LoVo (cell line): ENCODE data around the gene COX4I2.
"Not testable (repeated sequence)": the region's sequence is repeated elsewhere in the genome, so short reads cannot be mapped to it uniquely, and the experiment has no call there.

Experiments used
- DNase-seq: peaks from one replicate; pipeline ENCODE4 v3.0.0-alpha.2; 2016; ENCODE audit warnings: low spot score

COX4I2 gene

DNA sequence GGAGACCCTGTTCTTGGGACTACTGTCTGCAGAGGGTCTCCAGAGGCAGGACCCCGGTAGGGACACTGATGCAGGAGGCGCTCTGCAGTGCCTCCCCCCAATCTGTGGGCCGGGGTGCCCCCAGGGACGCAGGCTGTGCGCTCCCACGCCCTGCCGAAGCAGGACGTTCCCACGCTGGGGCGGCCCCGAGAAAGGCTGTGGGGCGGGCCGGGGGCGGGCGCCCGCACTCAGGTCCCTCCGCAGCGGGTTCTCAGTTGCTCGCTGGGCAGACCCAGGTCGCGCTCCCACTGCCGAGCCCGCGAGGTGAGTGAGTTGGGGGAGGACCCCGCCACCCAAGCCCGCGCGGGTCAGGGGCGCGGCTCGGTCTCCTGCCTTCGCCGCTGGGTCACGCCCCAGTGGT, at the start of gene COX4I2:
TSS of gene COX4I2 (plus strand) at position 253 of the 400 bp plus-strand sequence. CDS start 1,106 bp downstream, outside the sequence.
- no peak for DNase-seq

DNA sequence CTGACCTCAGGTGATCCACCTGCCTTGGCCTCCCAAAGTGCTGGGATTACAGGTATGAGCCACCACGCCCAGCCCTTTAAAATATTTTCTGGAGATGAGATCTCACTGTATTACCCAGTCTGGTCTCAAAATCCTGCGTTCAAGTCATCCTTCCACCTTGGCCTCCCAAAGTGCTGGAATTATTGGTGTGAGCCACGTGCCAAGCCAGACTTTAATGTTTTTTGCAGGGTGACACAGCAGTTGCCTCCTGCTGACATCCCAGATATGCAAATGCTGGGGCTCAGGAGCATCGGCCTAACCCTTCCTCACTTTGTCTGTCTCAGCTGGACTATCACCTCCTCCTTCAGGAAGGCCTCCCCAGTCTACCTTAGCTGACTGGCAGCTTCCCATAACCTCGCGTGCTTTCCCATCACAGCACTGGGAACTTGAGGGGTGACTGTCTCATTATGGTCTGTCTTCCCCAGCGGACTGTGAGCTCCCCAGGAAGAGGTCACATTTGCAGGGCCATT, 46.9 kb upstream of the COX4I2 start:
- no peak for DNase-seq

DNA sequence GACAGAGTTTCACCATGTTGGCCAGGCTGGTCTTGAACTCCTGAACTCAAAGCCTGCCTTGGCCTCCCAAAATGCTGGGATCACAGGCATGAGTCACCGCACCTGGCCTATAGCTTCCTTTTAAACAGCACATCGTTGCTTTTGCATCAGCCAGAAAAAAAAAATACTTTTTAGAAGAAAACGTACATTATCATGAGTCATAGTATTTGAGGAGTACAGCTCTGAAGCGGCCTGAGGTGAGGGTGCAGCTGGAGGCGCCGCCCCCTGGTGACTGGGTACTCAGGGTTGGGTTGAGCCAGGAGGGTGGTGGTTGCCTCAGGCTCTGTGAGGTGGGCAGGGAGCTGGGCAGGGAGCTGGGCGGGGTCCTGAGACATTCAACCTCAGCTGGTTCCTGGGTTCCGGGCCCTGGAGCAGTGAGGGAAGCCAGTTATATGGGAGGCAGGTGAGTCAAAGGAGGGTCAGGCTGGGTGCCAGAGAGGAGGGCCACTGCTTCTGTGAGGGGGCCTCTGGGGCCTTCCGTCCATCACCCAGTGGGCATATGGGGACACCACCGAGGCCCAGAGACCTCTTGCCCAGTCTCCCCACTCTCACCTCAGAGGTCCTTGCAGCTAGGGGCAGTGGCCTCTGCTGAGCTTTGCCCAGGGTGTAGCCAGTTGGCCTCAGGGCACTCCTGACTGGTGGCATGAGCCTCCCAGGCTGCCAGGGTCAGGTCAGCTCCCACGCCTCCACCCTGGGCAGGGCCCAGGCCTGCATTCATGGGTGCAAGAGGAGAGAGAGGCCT, 44.3 kb upstream of the COX4I2 start:
- peak; percentile 98 for DNase-seq

DNA sequence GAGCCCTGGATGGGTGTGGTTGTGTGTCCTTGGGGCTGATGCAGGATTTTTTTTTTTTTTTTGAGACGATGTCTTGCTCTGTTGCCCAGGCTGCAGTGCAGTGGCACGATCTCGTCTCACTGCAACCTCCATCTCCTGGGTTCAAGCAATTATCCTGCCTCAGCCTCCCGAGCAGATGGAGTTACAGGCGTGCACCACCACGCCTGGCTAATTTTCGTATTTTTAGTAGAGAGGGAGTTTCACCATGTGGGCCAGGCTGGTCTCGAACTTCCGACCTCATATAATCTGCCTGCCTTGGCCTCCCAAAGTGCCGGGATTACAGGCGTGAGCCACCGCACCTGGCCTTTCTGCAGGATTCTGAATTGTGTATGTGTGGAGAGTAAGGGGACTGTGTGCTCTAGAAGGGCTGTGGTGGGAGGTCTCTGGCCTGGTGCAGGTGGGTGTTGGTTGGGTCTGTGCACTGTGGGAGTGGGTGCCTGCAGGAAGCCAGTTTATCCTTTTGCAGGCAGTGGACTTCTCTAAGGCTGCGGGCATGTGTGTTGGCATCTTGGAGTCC, 43.6 kb upstream of the COX4I2 start:
- DNase-seq, result no peak

DNA sequence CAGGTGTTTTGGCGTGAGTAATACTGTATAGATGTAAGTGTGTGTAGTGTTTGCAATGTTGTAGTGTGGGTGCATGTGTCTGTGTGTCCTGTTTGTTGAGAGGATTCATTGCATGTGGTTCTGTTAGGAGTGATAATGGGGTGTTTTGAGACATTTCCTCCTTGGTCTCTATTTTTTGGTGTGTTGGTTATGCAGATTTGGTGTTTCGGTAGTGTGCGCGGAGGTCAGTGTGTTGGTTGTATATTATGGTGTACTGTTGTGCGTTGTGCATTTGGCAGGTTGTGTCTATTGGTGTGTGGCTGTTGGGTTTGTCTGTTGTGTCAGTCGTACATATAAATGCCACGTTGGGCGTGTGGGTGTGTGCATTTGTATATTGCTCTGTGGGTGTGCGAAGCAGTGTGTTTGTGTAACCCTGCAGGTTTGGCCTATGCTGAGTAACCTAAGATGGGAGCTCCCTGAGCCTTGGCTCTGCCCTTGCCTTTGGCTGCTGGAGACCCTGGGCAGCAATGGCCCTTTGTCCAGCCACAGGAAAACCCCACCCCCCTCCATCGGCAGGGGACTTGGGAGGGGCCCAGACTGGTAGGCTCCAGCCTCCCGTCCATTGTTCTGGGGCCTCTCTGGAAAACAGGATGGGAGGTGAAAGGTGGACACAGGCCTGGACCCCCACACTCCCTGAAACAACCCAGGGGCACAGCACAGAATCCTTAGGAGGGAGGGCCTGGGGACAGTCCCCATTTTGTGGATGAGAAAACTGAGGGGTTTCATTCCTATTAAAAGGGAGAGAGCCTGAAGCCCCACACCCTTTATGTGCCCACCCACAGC, 42.9 kb upstream of the COX4I2 start:
- DNase-seq, result no peak

DNA sequence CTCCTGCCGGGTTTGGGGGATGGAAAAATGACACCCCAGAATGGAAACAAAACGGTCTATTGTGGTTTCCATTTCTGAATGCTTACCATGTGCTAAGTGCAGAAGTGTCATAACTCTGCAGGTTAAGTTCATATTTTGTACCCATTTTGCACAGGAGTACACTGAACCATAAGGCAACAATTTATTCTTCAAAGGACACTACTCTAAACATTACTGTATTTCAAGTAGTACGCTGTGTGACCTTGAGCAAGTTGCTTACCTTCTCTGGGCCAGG, 42.4 kb upstream of the COX4I2 start:
- no peak for DNase-seq

DNA sequence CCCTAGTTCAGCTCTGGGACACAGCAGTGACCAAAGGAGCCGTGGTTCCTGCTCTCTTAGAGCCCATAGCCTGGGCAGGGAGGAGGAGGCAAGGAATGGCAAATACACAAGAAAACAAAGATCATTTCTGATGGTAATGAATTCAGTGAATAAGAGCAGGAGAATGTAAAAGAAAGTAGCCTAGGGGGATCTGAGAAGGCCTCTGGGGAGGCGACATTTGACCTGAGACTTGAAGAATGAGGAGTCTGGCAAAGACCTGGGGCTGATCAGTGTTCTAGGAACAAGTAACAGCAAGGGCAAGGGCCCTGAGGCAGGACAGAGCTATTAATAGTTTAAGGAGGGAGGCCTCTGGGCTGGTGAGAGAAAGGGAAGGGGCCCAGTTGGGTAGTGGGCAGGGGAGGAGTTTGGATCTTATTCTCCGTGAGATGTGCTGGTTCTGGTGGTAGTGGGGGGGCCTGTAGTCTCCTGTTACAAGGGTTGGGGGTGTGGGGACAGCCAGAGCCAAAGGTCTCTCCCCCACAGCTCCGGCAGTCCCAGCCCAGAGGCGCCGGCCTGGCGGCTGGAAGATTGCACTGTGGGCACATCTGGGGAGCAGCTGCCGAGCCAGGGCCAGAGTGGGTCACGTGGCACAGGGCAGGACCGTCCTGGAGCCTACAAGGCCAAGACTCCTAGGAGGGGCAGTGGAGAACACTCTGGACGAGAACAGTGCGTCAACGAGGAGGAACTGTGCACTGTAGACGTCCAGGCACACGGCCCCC, 41.9 kb upstream of the COX4I2 start:
- DNase-seq, result no peak

DNA sequence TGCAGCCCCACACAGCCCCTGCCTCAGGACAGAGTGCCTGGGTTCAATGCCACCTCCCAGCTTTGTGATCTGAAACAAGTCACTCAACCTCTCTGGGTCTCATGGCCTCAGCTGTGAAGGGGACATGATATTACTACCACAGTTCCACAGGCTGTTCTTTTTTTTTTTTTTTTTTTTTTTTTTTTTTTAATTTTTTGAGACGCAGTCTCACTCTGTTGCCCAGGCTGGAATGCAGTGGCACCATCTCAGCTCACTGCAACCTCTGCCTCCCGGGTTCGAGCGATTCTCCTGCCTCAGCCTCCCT, 41.3 kb upstream of the COX4I2 start:
- DNase-seq, result not testable (repeated sequence)

DNA sequence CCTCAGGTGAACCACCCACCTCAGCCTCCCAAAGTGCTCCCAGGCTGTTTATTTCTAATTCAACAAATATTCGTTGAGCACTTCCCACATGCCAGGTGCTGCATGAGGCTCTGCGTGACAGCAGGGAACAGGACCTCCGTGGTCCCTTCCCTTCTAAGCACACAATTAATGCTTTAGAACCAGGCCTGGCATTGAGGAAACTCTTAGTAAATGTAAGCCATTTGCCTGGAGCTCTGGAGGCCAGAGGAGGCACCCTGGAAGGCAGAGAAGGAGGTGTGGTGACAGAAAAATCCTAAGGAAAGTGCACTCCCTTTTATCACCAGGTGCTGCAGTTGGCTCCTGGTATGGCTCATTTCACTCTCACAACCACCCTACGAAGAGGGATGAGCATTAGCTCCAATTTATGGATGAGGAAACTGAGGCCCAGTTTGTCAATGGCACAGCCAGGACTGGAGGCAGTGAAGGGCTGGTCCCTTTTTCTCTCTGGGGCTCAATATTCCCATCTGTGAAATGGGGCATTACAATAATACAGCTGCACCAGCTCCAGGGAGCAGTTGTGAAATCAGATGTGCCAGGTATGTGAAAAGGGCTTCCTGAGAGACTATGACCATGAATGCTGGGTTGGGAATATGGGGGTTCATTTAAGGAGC, 40.8 kb upstream of the COX4I2 start:
- DNase-seq, result no peak

DNA sequence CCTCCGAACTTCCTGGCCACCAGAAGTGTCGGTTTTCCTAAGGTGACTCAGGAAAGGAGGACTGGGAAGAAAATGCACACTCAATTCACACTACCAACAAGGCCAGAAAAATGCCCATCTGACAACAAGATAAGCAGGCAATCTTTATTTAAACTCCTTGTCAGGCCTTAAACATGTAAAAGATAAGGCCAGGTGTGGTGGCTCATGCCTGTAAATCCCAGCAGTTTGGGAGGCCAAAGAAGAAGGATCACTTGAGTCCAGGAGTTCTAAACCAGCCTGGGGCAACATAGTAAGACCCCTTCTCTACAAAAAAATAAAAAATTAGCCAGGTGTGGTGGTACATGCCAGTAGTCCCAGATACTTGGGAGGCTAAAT, 40.2 kb upstream of the COX4I2 start:
- DNase-seq, result no peak

DNA sequence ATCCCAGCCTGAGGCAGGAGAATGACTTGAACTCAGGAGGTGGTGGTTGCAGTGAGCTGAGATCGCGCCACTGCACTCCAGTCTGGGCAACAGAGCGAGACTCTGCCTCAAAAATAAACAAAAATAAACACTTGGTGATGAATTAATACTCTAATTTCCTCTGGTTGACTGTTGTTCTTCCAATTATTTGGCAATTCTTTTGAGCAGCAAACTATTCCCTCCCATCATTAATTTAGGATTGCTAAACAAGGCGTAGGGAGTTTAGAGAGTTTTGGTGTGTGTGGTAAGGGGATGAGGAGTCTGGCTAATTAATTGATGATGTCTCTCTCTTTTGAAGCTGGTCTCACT, 35.3 kb upstream of the COX4I2 start:
- no peak for DNase-seq

DNA sequence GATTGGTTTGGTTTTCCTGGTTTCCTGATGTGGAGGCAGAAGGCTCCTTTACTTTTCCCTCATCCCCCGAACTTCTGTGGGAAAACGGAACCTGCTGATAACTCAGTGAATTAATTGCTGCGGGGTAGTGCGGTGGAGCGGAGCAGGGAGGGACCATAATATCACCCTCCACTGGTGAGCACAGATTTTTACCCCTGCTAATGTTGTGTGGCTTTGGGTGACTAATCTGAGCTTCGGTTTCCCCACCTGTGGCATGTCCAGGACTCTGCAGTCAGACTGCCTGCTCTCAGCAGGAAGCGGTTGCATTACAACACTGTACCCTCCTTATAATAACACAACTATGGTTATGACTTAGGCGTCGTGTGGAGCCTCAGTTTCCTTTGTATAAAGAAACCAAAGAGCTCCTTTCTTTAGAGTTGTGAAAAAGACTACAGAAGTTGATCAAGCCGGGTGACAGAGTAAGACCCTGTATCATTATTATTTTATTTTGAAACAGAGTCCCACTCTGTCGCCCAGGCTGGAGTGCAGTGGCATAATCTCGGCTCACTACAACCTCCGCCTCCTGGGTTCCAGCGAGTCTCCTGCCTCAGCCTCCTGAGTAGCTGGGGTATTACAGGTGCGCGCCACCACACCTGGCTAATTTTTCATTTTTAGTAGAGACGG, 34.8 kb upstream of the COX4I2 start:
- peak; percentile 55 for DNase-seq

DNA sequence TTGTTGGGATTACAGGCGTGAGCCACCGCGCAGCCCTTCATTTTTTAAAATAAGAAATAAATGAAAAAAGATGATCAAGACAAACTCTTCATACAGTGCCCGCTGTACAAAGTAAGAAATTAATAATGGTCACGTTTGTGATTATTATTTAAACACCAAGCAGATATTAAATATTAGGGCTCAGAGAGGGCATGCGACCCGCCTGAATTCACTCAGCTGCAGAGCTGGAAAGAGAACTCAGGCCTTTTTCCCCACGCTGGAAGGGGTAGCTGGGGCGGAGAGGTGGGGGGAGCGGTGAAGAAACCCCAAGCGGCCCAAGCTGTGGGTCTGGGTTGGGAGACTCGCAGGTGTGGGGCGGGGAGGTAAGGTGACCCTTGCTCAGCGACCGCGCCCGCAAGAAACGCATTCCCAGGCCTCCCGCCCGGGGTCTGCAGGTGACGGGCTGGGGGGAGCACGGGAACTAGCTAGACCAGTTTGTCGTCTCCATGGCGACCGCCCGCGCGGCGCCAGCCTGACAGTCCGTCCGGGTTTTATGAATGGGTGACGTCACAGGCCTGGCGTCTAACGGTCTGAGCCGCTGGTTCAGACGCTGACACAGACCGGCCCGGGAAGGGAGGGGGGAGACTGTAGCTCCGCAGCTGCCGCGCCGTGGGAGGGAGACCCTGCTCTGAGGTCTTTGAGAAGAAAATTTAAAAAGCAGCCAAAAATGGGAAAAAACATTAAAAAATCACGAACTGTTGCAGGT, 33.7 kb upstream of the COX4I2 start:
- peak; percentile 96 for DNase-seq

DNA sequence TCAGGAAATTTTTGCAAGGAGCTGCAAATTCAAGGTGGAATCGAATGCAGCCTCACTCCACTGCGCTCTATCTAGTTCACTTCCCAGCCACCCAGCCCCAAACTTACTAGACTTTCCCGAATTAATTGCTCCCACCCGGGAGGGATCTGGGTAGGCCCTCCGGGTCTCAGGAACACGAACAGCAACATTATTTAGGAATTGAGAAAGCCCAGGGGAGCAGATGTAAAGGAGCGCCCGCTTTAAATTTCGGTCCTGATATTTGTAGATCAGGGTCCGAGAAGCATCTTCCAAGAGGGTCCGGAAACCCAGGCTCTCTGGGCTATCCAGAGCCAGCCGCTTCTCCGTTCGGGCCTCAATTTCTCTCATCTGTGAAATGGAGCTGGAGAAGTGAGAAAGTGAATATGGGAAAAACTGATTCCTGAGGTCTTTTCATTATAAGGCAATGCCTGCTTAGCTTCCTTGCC, 33.1 kb upstream of the COX4I2 start:
- no peak for DNase-seq

DNA sequence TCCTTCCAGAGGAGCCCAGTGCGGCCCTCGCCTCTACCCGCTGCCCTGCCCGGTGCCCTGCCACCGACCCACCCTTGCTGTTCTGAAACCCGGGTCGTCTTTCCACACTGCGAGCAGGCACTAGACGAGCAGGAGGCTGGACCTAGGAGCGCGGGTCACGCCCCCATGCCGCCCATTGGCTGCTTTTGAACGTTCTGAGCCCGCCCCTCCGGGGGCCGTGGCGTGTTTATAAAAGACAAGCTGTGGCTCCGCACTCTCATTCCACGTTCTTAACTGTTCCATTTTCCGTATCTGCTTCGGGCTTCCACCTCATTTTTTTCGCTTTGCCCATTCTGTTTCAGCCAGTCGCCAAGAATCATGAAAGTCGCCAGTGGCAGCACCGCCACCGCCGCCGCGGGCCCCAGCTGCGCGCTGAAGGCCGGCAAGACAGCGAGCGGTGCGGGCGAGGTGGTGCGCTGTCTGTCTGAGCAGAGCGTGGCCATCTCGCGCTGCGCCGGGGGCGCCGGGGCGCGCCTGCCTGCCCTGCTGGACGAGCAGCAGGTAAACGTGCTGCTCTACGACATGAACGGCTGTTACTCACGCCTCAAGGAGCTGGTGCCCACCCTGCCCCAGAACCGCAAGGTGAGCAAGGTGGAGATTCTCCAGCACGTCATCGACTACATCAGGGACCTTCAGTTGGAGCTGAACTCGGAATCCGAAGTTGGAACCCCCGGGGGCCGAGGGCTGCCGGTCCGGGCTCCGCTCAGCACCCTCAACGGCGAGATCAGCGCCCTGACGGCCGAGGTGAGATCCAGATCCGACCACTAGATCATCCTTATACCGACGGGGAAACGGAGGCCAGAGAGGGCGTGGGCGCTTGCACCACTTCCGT, 32.4 kb upstream of the COX4I2 start, which contains the start of gene ID1:
TSS of gene ID1 (plus strand) at position 259 of the 871 bp plus-strand sequence. CDS start at position 358, 99 bp downstream.
- peak; percentile 96 for DNase-seq

DNA sequence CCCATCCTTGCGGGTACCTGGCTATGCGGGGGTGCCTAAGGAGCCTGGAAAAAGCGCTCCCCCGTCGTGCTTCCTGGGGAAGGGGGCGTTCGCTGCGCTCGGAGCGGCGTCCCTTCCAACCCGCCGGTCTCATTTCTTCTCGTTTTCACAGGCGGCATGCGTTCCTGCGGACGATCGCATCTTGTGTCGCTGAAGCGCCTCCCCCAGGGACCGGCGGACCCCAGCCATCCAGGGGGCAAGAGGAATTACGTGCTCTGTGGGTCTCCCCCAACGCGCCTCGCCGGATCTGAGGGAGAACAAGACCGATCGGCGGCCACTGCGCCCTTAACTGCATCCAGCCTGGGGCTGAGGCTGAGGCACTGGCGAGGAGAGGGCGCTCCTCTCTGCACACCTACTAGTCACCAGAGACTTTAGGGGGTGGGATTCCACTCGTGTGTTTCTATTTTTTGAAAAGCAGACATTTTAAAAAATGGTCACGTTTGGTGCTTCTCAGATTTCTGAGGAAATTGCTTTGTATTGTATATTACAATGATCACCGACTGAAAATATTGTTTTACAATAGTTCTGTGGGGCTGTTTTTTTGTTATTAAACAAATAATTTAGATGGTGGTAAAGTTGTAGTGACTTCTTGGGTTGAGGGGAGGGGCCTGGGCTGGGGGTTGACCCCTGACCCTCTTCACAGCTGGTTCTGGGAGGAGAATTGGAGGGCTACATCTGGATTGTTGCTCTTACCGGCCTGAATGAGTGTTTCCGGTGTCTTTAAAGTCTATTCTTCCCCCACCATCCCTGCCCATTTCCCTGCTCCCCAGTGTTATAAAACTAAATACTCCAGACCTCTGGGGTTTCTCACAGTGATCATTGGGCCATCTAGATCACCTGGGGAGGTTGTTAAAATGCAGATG, 31.6 kb upstream of the COX4I2 start:
- no peak for DNase-seq

DNA sequence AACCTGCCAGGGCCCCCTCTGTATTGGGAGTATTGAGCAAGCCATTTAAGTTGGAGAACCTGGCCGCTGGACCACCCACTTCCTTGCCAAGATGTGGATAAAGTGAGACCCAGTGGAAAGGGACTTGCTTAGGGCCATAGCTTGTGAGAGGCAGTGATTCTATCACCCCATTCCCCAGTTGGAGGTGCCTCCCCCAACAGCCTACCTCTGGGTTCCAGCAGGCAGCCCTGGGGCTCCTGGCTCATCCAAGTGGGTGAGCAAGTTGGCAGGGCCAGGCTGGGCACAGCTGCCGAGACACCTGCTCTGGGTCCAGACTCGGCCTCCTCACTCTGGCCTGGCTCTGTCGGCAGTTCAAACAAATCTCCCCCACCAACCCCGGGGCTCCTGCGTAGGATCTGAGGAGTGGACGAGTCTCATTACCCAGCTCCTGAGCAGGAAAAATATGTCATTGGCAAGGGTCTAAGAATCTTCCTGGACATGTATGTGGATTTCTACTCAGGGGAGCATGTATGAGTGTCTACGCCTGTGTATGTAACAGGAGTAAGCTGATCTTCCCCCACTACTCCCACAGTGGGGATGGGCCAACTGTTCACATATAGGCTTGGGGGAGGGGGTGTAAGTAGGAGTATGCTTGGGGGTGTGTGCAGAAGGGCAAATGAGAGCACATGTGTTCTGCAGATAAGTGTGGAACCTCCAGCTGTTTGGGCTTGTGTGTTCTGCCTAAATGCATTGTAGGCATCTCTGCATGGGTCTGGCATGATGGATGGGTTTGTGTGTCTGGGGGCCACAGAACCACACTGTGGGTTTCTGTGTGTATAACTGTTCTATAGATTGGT, 30.7 kb upstream of the COX4I2 start:
- DNase-seq, result peak; percentile 59
